Measurements from ENCODE around the gene OMD. TPM values are rescaled to one million over a fixed set of nuclear protein-coding genes. Genes with fewer than 3 reads are reported as not detected.

Gene OMD
- total RNA-seq, 2 donors from 2014 or later, result 200 TPM

- no peak for ATAC-seq (ENCODE audit: insufficient number of reproducible peaks, low FRiP score, low read depth)
- Histone ChIP-seq H3K27me3 (replicated peaks; ENCODE audit: insufficient read depth) (no peaks in the 10 kb centered on the region), H3K4me1 (ENCODE audit: control insufficient read depth in 1 of 2, low read depth in 2 of 2) (peaks cover 0 to 17% of the 10 kb centered on the region in 2 donors), H3K9me3 (no peaks in the 10 kb centered on the region), H3K27ac (no peak overlapping the region), H3K36me3 (no peaks in the 10 kb centered on the region), H3K4me3 (no peak overlapping the region)
- no peak for TF ChIP-seq CTCF (IDR thresholded peaks at IDR 0.05)
- DNase-seq (ENCODE audit: low spot score), result no peak
Measured at GRCh38 chr9:92378865-92379560, 45.3 kb downstream of the OMD start.

DNA sequence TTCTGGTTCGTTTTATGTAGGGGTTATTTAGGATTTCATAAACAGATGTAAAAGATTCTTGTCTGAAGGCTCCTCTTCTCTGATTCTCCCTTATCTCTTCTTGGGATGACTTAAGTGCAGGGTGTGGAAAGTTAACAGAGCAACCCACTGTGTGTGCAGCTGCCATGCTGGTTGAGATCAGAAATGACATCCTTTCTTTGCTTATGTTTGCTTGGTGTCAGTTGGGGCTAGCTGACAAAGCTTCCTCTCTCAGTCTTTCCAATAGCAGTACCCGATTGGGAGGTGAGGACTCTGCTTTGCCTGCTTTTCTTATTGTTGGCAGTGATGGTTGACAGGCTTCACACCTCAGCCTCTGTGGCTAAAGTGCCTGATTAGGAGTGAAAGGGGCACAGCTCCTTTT lies 46.4 kb downstream of the OMD start:
- Histone ChIP-seq H3K9me3 (peaks cover 6% of the 10 kb centered on the region), H3K4me1 (ENCODE audit: control insufficient read depth in 1 of 2, low read depth in 2 of 2) (peaks cover 0 to 15% of the 10 kb centered on the region in 2 donors), H3K36me3 (no peaks in the 10 kb centered on the region), H3K27ac (no peak overlapping the region), H3K4me3 (no peak overlapping the region), H3K27me3 (replicated peaks; ENCODE audit: insufficient read depth) (no peaks in the 10 kb centered on the region)
- ATAC-seq (ENCODE audit: insufficient number of reproducible peaks, low FRiP score, low read depth) (no peak), DNase-seq (ENCODE audit: low spot score) (no peak)
- TF ChIP-seq CTCF (IDR thresholded peaks at IDR 0.05), result no peak

DNA sequence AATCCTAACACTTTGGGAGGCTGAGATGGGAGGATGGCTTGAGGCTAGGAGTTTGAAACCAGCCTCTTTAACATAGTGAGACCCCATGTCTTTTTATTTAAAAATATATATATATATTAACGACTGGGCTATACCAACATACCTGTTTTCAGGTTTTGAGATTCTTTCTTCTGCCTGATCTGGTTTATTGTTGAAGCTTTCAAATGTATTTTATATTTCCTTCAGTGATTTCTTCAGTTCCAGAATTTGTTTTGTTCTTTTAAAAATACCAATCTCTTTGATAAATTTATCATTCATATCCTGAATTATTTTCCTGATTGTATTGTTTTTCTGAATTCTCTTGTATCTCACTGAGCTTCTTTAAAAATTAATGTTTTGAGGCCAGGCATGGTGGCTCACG lies 51.1 kb downstream of the OMD start:
- TF ChIP-seq CTCF (IDR thresholded peaks at IDR 0.05), result no peak

GRCh38 chr9:92369075-92369474 lies 55.2 kb downstream of the OMD start:
- Histone ChIP-seq H3K27me3 (replicated peaks; ENCODE audit: insufficient read depth) (no peaks in the 10 kb centered on the region), H3K4me3 (no peak overlapping the region), H3K4me1 (ENCODE audit: control insufficient read depth in 1 of 2, low read depth in 2 of 2) (no peaks in the 10 kb centered on the region), H3K27ac (no peak overlapping the region), H3K36me3 (no peaks in the 10 kb centered on the region), H3K9me3 (peaks cover 9% of the 10 kb centered on the region)
- ATAC-seq (ENCODE audit: insufficient number of reproducible peaks, low FRiP score, low read depth), result no peak
- TF ChIP-seq CTCF (IDR thresholded peaks at IDR 0.05), result no peak
- DNase-seq (ENCODE audit: low spot score), result no peak

More for the DNA sequence above, 51.1 kb downstream of the OMD start:
- Histone ChIP-seq H3K36me3 (no peaks in the 10 kb centered on the region), H3K27ac (no peak overlapping the region), H3K4me3 (no peak overlapping the region), H3K27me3 (replicated peaks; ENCODE audit: insufficient read depth) (no peaks in the 10 kb centered on the region), H3K4me1 (ENCODE audit: control insufficient read depth in 1 of 2, low read depth in 2 of 2) (peaks cover 0 to 13% of the 10 kb centered on the region in 2 donors), H3K9me3 (peaks cover 9% of the 10 kb centered on the region)
- ATAC-seq (ENCODE audit: insufficient number of reproducible peaks, low FRiP score, low read depth), result no peak
- DNase-seq (ENCODE audit: low spot score), result no peak

Other genes starting within 250 kb of the OMD start
- gene IARS1, start 130.8 kb downstream of the OMD start, total RNA-seq, result 100 to 1,000 TPM in 1 of 2 donors, 10 to 100 TPM in 1; 79.3 to 150 TPM
- 10 to 100 TPM; 33.6 to 49.1 TPM for gene NOL8, start 99.1 kb downstream of the OMD start, total RNA-seq
- gene CENPP, start 98.5 kb downstream of the OMD start, total RNA-seq, result 10 to 100 TPM in 1 of 2 donors, 1 to 10 TPM in 1; 3.8 to 13.6 TPM
- 100 to 1,000 TPM; 210 to 600 TPM for gene OGN, start 19.9 kb downstream of the OMD start, total RNA-seq
- gene ASPN, start 58.0 kb upstream of the OMD start, total RNA-seq, result 100 to 1,000 TPM; 110 to 122 TPM
- gene ECM2, start 111.5 kb upstream of the OMD start, total RNA-seq, result 10 to 100 TPM; 63.6 to 78.7 TPM
- 10 to 100 TPM in 1 of 2 donors, 1 to 10 TPM in 1; 6.9 to 11.7 TPM for gene IPPK, start 245.7 kb upstream of the OMD start, total RNA-seq